G401 (cell line): ENCODE results near the gene NBEAL2. TPM values are rescaled to one million over a fixed set of nuclear protein-coding genes. Genes with fewer than 3 reads are reported as not detected.

Experiments used
- DNase-seq: peaks from one replicate; pipeline ENCODE4 v3.0.0-alpha.2; 2015; ENCODE audit warnings: low spot score
- in situ Hi-C: cut with HindIII; loops from 2 replicates; pipeline ENCODE4 v1.10.0; 2016; ENCODE audit warnings: low sequenced_read_pairs, mixed read lengths
- total RNA-seq: library from RNA; depleted of rRNA; stranded (reverse); fragments of >200 nt; shearing (Covaris generic); gene quantifications from 2 replicates; pipeline ENCODE4 v1.2.3, GENCODE V29; 2014

Gene NBEAL2
- total RNA-seq, 1 experiment from 2014 or later = 27.2 TPM

GRCh38 chr3:46943237-46944187 is 36.0 kb upstream of the NBEAL2 start:
- DNase-seq = no peak
- in situ Hi-C loops = no loop called here

GRCh38 chr3:46944191-46944590 is 35.3 kb upstream of the NBEAL2 start:
- in situ Hi-C loops = no loop called here
- no peak for DNase-seq

GRCh38 chr3:46946416-46946815 is 33.0 kb upstream of the NBEAL2 start:
- no peak for DNase-seq
- in situ Hi-C loops = no loop called here

GRCh38 chr3:46946856-46947545 is 32.5 kb upstream of the NBEAL2 start:
- in situ Hi-C loops = no loop called here
- DNase-seq = no peak

GRCh38 chr3:46947546-46947901 is 31.9 kb upstream of the NBEAL2 start:
- DNase-seq = no peak

GRCh38 chr3:46947981-46948791 is 31.3 kb upstream of the NBEAL2 start:
- in situ Hi-C loops = no loop called here
- peak; percentile 54 for DNase-seq

More at GRCh38 chr3:46947546-46947901, 31.9 kb upstream of the NBEAL2 start:
- in situ Hi-C loops = no loop called here

GRCh38 chr3:46948830-46949671 is 30.4 kb upstream of the NBEAL2 start:
- in situ Hi-C loops = no loop called here
- DNase-seq = no peak

- in situ Hi-C loops = no loop called here
- no peak for DNase-seq
These were observed 29.3 kb upstream of the NBEAL2 start for GRCh38 chr3:46950177-46950576.

GRCh38 chr3:46950650-46951241 is 28.7 kb upstream of the NBEAL2 start:
- DNase-seq = no peak
- in situ Hi-C loops = no loop called here

- DNase-seq = no peak
- in situ Hi-C loops = no loop called here
These were observed 26.7 kb upstream of the NBEAL2 start for GRCh38 chr3:46952813-46953212.

- in situ Hi-C loops = no loop called here
- no peak for DNase-seq
These were observed 26.0 kb upstream of the NBEAL2 start for GRCh38 chr3:46953234-46954010.

GRCh38 chr3:46954178-46954577 is 25.3 kb upstream of the NBEAL2 start:
- DNase-seq = no peak
- in situ Hi-C loops = no loop called here

- in situ Hi-C loops = no loop called here
- DNase-seq = no peak
These were observed 24.3 kb upstream of the NBEAL2 start for GRCh38 chr3:46955157-46955556.

- in situ Hi-C loops = no loop called here
- DNase-seq = no peak
These were observed 23.6 kb upstream of the NBEAL2 start for GRCh38 chr3:46955801-46956259.

GRCh38 chr3:46957092-46957820 is 22.2 kb upstream of the NBEAL2 start:
- in situ Hi-C loops = no loop called here
- no peak for DNase-seq

- in situ Hi-C loops = no loop called here
- DNase-seq = no peak
These were observed 20.9 kb upstream of the NBEAL2 start for GRCh38 chr3:46958467-46959160.

- in situ Hi-C loops = no loop called here
- no peak for DNase-seq
These were observed 20.3 kb upstream of the NBEAL2 start for GRCh38 chr3:46959161-46959511.
